HFF-Myc (cell line): ENCODE results near the gene TOP3B.

ENCODE experiments used
- DNase-seq: peaks from one replicate; pipeline ENCODE4 v3.0.0-alpha.2; 2011; ENCODE audit warnings: low read depth; ENCODE audit errors: extremely low read depth
- H3K4me3 ChIP-seq: replicated peaks from 2 replicates; pipeline ENCODE4 v1.5.1; 2011; ENCODE audit warnings: low read depth, mild to moderate bottlenecking, control low read depth, low read length
- CTCF ChIP-seq: IDR thresholded peaks from 2 replicates; pipeline ENCODE4 v1.5.1; 2012; ENCODE audit warnings: mild to moderate bottlenecking, low read depth, low read length, control low read depth; ENCODE audit errors: missing control alignments

The TOP3B gene

GRCh38 chr22:22001664-22002525 lies 19.3 kb upstream of the TOP3B start:
- no peak for TF ChIP-seq CTCF
- DNase-seq: no peak
- no peak overlapping the region for H3K4me3 ChIP-seq

- H3K4me3 ChIP-seq: no peak overlapping the region
- DNase-seq: no peak
- no peak for TF ChIP-seq CTCF
Measured at GRCh38 chr22:21998595-21999247, 16.1 kb upstream of the TOP3B start.

- TF ChIP-seq CTCF: no peak
- H3K4me3 ChIP-seq: no peak overlapping the region
- no peak for DNase-seq
Measured at GRCh38 chr22:21996175-21996720, 13.7 kb upstream of the TOP3B start.

GRCh38 chr22:21995660-21996059 lies 13.1 kb upstream of the TOP3B start:
- H3K4me3 ChIP-seq: no peak overlapping the region
- no peak for TF ChIP-seq CTCF
- DNase-seq: no peak

GRCh38 chr22:21994881-21995444 lies 12.4 kb upstream of the TOP3B start:
- no peak overlapping the region for H3K4me3 ChIP-seq
- no peak for TF ChIP-seq CTCF
- DNase-seq: no peak

GRCh38 chr22:21992593-21993237 lies 10.1 kb upstream of the TOP3B start:
- TF ChIP-seq CTCF: no peak
- H3K4me3 ChIP-seq: no peak overlapping the region
- no peak for DNase-seq
